ENCODE measurements around the gene ISM2. TPM values are rescaled to one million over a fixed set of nuclear protein-coding genes. Genes with fewer than 3 reads are reported as not detected.
A peak's percentile ranks its signal among the peaks of the same experiment; 100 is the strongest.

The ISM2 gene
- total RNA-seq, 5 donors from 2014 or later (not counting 1 experiment from before 2014, with no cell fraction given), result not detected

DNA sequence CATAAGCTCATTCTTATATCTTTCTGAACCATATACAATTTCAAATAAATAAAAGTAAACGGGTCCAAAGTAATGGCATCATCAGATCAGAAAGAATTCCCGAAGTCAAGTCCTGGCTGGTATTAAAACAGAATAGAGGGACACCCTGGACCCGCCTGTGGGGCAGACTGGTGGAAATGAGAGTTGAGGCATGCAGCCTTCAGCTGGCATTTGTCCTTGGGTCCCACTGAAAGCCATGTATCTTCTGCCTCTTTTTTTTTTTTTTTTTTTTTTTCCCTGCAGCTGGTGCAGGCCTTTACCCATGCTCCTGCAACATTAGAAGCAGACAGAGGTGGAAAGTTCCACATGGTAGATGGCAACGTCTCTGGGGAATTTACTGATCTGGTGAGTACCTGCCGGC lies 30.8 kb downstream of the ISM2 start:
- WGBS (ENCODE audit: insufficient coverage), result 96% methylated on average over 4 of the region's 5 CpGs
- POLR2A ChIA-PET, result interaction anchor here (0.6 kb wide), 2 partner anchors 137 to 178 kb away, joined by 3 to 11 read pairs; no protein-coding TSS in a partner anchor
- DNase-seq, result no peak
- Mint-ChIP-seq H3K27me3 (no peaks in the 10 kb centered on the region), H3K4me3 (no peak overlapping the region), H3K4me1 (no peaks in the 10 kb centered on the region), H3K9me3 (no peaks in the 10 kb centered on the region), H3K36me3 (peaks cover 46% of the 10 kb centered on the region), H3K27ac (no peak overlapping the region)
- Histone ChIP-seq H3K27me3 (replicated peaks in 1 of 2; ENCODE audit: control insufficient read depth in 2 of 2, extremely low read depth in 1 of 2, insufficient read depth in 2 of 2, low read length in 1 of 2) (no peaks in the 10 kb centered on the region), H3K4me1 (ENCODE audit: control insufficient read depth in 1 of 2, extremely low read depth in 1 of 2, insufficient read depth in 2 of 2, low read length in 2 of 2) (no peaks in the 10 kb centered on the region), H3K36me3 (ENCODE audit: control insufficient read depth in 2 of 2, extremely low read depth in 1 of 2, insufficient read depth in 1 of 2, low read length in 1 of 2) (peaks cover 17 to 64% of the 10 kb centered on the region in 2 donors), H3K4me3 (ENCODE audit: control insufficient read depth in 1 of 2, extremely low read depth in 1 of 2, low read length in 1 of 2) (no peak overlapping the region), H3K27ac (ENCODE audit: low read length) (no peak overlapping the region), H3K9me3 (no peaks in the 10 kb centered on the region)
- no peak for ATAC-seq (replicated peaks in 1 of 4)
- CTCF ChIA-PET, result no interaction called here

DNA sequence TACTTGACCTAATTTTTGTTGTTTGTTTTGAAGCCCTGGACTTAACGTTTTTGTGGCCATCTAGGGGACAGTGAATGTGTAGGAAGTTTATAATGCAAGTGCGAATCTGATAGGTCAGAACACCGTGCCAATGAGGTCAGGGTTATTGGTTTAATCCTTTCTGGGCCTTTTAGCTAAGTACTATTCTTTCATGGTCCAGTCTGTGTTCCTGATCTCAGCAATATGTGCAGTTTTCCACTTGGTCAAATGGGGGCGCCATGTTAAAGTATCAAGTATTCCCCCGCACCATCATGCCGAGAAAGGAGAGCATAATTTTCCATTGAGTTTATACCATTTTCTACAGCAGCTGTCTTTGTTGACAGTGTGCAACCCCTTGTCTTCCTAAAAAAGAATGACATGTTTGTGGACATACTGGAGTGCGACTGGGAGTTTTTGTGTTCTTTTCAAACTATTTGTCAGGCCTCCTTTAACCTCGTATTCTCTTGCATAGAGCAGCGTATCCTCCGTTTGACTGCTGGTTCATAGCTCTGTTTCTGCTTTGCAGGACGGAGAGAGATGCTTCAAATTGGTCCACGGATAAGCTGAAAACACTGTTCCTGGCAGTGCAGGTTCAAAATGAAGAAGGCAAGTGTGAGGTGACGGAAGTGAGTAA lies 39.4 kb downstream of the ISM2 start:
- peaks cover 40% of the 10 kb centered on the region for H3K36me3 Mint-ChIP-seq
- no peak for ATAC-seq (replicated peaks in 1 of 4)
- peak overlapping the region; percentile 92 to 100 (median 100) for H3K4me3 Mint-ChIP-seq
- H3K27me3 Mint-ChIP-seq, result no peaks in the 10 kb centered on the region
- POLR2A ChIA-PET, result interaction anchor here (0.8 to 1.9 kb wide), 4 partner anchors 13 to 268 kb away, joined by 3 to 9 read pairs (median 4); partner anchors contain the start of genes GSTZ1 (in 1 of the 2), SAMD15 (in 1 of the 2) and TMED8 (in 1 of the 2)
- Histone ChIP-seq H3K27ac (ENCODE audit: low read length) (no peak overlapping the region), H3K4me3 (ENCODE audit: control insufficient read depth in 1 of 2, extremely low read depth in 1 of 2, low read length in 1 of 2) (peak overlapping the region; percentile 89 to 98), H3K4me1 (ENCODE audit: control insufficient read depth in 1 of 2, extremely low read depth in 1 of 2, insufficient read depth in 2 of 2, low read length in 2 of 2) (peaks cover 13 to 21% of the 10 kb centered on the region in 2 experiments), H3K36me3 (ENCODE audit: control insufficient read depth in 2 of 2, extremely low read depth in 1 of 2, insufficient read depth in 1 of 2, low read length in 1 of 2) (peaks cover 12 to 44% of the 10 kb centered on the region in 2 donors), H3K27me3 (replicated peaks in 1 of 2; ENCODE audit: control insufficient read depth in 2 of 2, extremely low read depth in 1 of 2, insufficient read depth in 2 of 2, low read length in 1 of 2) (peaks cover 0 to 3% of the 10 kb centered on the region in 2 experiments), H3K9me3 (no peaks in the 10 kb centered on the region)
- peak overlapping the region; percentile 100 for H3K27ac Mint-ChIP-seq
- H3K4me1 Mint-ChIP-seq, result peaks cover 36 to 43% (median 43%) of the 10 kb centered on the region in 3 donors
- no peaks in the 10 kb centered on the region for H3K9me3 Mint-ChIP-seq
- DNase-seq, result peak in 31 of 35 experiments; percentile 14 to 77 (median 47)
- WGBS (ENCODE audit: insufficient coverage), result 74% methylated on average over 7 of the region's 13 CpGs
- CTCF ChIA-PET, result interaction anchor here (0.6 to 1.3 kb wide), 7 partner anchors 76 to 360 kb away, joined by 3 to 8 read pairs (median 3); partner anchors contain the start of genes SAMD15 (in 1 of the 2) and TMED8 (in 1 of the 2)

DNA sequence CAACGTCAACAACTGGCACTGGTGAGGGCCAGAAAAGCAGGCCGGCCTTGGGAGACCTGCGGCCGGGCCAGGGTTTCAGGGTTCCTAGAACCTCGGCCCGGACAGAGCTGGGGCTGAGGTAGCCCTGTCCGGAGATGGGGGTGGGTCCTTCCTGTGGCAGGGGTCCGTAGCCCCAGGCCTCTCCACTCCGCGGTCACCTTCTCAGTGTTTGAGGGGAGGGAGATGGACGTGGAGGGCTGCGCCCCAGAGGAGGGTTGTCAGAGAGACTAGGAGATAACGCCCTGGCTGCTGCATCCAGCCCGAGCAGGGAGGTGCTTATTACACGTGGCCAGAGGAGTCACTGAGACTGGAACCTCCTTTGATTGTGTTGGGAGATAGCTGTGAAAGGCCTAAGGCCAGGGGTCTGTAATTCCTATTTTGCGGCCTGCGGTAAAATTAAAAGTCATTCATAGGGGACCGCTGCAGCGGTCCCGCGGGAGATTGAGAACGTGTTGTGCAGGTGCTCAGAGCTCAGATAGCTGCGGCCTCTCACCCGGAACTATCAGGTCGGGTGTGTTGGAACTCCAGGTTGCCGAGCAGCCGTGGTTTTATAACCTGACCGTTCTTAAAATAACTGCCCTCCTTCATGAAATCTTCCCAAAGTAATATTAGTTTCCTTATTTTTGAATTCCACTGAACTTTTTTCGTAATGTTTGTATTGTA lies 40.2 kb downstream of the ISM2 start:
- Histone ChIP-seq H3K9me3 (no peaks in the 10 kb centered on the region), H3K36me3 (ENCODE audit: control insufficient read depth in 2 of 2, extremely low read depth in 1 of 2, insufficient read depth in 1 of 2, low read length in 1 of 2) (peaks cover 12 to 42% of the 10 kb centered on the region in 2 donors), H3K4me3 (ENCODE audit: control insufficient read depth in 1 of 2, extremely low read depth in 1 of 2, low read length in 1 of 2) (peak overlapping the region; percentile 89 to 98), H3K27ac (ENCODE audit: low read length) (peak overlapping the region; percentile 72), H3K27me3 (replicated peaks in 1 of 2; ENCODE audit: control insufficient read depth in 2 of 2, extremely low read depth in 1 of 2, insufficient read depth in 2 of 2, low read length in 1 of 2) (peaks cover 0 to 3% of the 10 kb centered on the region in 2 experiments), H3K4me1 (ENCODE audit: control insufficient read depth in 1 of 2, extremely low read depth in 1 of 2, insufficient read depth in 2 of 2, low read length in 2 of 2) (peaks cover 13 to 21% of the 10 kb centered on the region in 2 experiments)
- no peaks in the 10 kb centered on the region for H3K9me3 Mint-ChIP-seq
- H3K27me3 Mint-ChIP-seq, result no peaks in the 10 kb centered on the region
- peak overlapping the region; percentile 92 to 100 (median 100) for H3K4me3 Mint-ChIP-seq
- POLR2A ChIA-PET, result interaction anchor here in 1 of 2 donors (0.6 to 1.9 kb wide), 4 partner anchors 81 to 294 kb away, joined by 3 to 9 read pairs (median 4); partner anchors contain the start of genes GSTZ1, SAMD15 and TMED8
- CTCF ChIA-PET, result interaction anchor here (0.6 to 1.3 kb wide), 5 partner anchors 11 to 360 kb away, joined by 3 to 8 read pairs (median 3); no protein-coding TSS in a partner anchor
- peaks cover 40 to 47% (median 46%) of the 10 kb centered on the region in 3 donors for H3K4me1 Mint-ChIP-seq
- ATAC-seq (replicated peaks in 1 of 4) (no peak), DNase-seq (peak in 23 of 35 experiments; percentile 2 to 43 (median 9))
- peaks cover 34% of the 10 kb centered on the region for H3K36me3 Mint-ChIP-seq
- under 1% methylated on average over 19 of the region's 29 CpGs for WGBS (ENCODE audit: insufficient coverage)
- H3K27ac Mint-ChIP-seq, result peak overlapping the region; percentile 100

DNA sequence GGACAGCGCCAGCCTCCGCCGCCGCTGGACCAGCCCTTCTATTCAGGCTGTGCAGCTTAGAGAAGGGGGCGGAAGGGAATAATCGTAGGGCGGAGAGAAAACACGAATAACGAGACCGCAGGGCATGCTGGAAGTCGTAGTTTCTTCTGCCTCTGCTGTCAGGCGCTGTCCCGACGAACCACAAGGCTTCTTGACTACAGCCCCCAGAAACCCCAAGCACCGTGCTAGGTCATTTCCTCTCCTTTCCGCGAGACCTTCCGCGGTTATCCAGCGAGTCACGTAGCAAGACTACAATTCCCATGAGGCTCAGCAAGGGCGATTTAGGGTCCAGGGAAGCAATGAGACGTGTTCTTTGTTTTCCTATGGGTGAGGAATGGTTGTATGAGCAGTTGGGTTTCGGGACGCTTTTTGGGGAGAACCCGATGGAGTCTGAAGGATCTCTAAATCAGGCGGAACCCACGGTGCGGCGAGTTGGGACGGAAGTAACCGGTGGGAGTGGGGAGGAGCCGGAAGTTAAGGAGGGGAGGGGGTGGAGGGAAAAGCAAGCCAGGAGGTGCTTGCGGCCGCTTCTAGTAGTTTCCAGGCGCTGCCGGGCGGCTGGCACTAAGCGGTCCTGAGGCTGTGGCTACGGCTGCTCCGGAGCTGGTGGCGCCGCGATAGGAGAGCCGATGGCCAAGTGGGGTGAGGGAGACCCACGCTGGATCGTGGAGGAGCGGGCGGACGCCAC lies 40.9 kb downstream of the ISM2 start, which contains the start of the genes AHSA1 and VIPAS39:
TSS of gene AHSA1 (plus strand) at position 572 of the 727 bp plus-strand sequence. CDS start at position 669, 97 bp downstream.
TSS of gene VIPAS39 (minus strand) at position 80 of the 727 bp plus-strand sequence. CDS start 3,499 bp downstream, outside the sequence.
- under 1% methylated on average over 44 of the region's 50 CpGs for WGBS (ENCODE audit: insufficient coverage)
- POLR2A ChIA-PET, result interaction anchor here in 1 of 2 donors (0.6 kb wide), 1 partner anchor 294 kb away, joined by 3 read pairs; no protein-coding TSS in a partner anchor

DNA sequence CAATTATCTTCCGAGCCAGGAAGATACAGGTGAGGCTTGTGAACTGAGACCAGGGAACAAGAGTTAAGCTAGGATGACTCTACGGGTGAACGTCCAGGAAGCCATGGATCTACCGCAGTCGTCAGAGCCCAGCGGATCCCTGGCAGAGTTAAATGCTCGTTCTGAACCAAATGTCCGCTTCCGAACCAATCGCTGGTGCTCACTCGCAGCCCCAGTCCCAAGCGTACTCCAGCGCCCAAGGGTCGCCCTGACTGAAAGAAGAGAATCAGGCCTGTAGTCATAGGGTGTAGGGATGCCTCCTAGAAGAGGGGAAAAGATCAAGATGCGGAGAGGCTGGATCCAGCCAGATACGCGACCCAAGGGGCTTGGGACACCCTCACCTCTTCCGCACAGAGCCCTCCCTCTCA lies 41.5 kb downstream of the ISM2 start:
- Histone ChIP-seq H3K4me1 (ENCODE audit: control insufficient read depth in 1 of 2, extremely low read depth in 1 of 2, insufficient read depth in 2 of 2, low read length in 2 of 2) (peaks cover 13 to 21% of the 10 kb centered on the region in 2 experiments), H3K27ac (ENCODE audit: low read length) (peak overlapping the region; percentile 26), H3K36me3 (ENCODE audit: control insufficient read depth in 2 of 2, extremely low read depth in 1 of 2, insufficient read depth in 1 of 2, low read length in 1 of 2) (peaks cover 9 to 37% of the 10 kb centered on the region in 2 donors), H3K27me3 (replicated peaks in 1 of 2; ENCODE audit: control insufficient read depth in 2 of 2, extremely low read depth in 1 of 2, insufficient read depth in 2 of 2, low read length in 1 of 2) (peaks cover 0 to 3% of the 10 kb centered on the region in 2 experiments), H3K4me3 (ENCODE audit: control insufficient read depth in 1 of 2, extremely low read depth in 1 of 2, low read length in 1 of 2) (peak overlapping the region; percentile 89 to 98), H3K9me3 (no peaks in the 10 kb centered on the region)
- ATAC-seq (replicated peaks in 1 of 4), result peak; percentile 1 to 16 (median 4)
- Mint-ChIP-seq H3K4me3 (peak overlapping the region; percentile 92 to 100 (median 100)), H3K27ac (peak overlapping the region; percentile 100), H3K36me3 (peaks cover 33% of the 10 kb centered on the region), H3K4me1 (peaks cover 40 to 52% (median 46%) of the 10 kb centered on the region in 3 donors), H3K9me3 (no peaks in the 10 kb centered on the region), H3K27me3 (no peaks in the 10 kb centered on the region)
- POLR2A ChIA-PET, result no interaction called here
- CTCF ChIA-PET, result interaction anchor here in 1 of 2 donors (0.5 to 1.0 kb wide), 3 partner anchors 136 to 261 kb away, joined by 3 to 4 read pairs (median 3); no protein-coding TSS in a partner anchor
- peak in 4 of 35 experiments; percentile 0 to 3 (median 2) for DNase-seq
- 0% methylated on average over 9 of the region's 18 CpGs for WGBS (ENCODE audit: insufficient coverage)

More for the DNA sequence above, 40.9 kb downstream of the ISM2 start, which contains the start of the genes AHSA1 and VIPAS39:
- H3K9me3 ChIP-seq, result no peaks in the 10 kb centered on the region
- Mint-ChIP-seq H3K9me3 (no peaks in the 10 kb centered on the region), H3K4me3 (peak within 1 kb of the TSS; percentile 92 to 100 (median 100)), H3K27me3 (no peaks in the 10 kb centered on the region), H3K4me1 (peaks cover 40 to 52% (median 46%) of the 10 kb centered on the region in 3 donors), H3K27ac (peak within 1 kb of the TSS; percentile 100), H3K36me3 (peaks cover 37% of the 10 kb centered on the region)
- peaks cover 0 to 3% of the 10 kb centered on the region in 2 experiments for H3K27me3 ChIP-seq (replicated peaks in 1 of 2; ENCODE audit: control insufficient read depth in 2 of 2, extremely low read depth in 1 of 2, insufficient read depth in 2 of 2, low read length in 1 of 2)
- peak within 1 kb of the TSS; percentile 89 to 98 for H3K4me3 ChIP-seq (ENCODE audit: control insufficient read depth in 1 of 2, extremely low read depth in 1 of 2, low read length in 1 of 2)
- H3K4me1 ChIP-seq (ENCODE audit: control insufficient read depth in 1 of 2, extremely low read depth in 1 of 2, insufficient read depth in 2 of 2, low read length in 2 of 2), result peaks cover 13 to 21% of the 10 kb centered on the region in 2 experiments
- peak within 1 kb of the TSS; percentile 72 for H3K27ac ChIP-seq (ENCODE audit: low read length)
- DNase-seq (peak; percentile 85 to 98 (median 94)), ATAC-seq (replicated peaks in 1 of 4) (peak; percentile 95 to 97 (median 96))
- CTCF ChIA-PET, result interaction anchor here in 1 of 2 donors (0.5 to 1.2 kb wide), 3 partner anchors 12 to 261 kb away, joined by 3 to 4 read pairs (median 3); no protein-coding TSS in a partner anchor
- H3K36me3 ChIP-seq (ENCODE audit: control insufficient read depth in 2 of 2, extremely low read depth in 1 of 2, insufficient read depth in 1 of 2, low read length in 1 of 2), result peaks cover 14 to 42% of the 10 kb centered on the region in 2 donors
